ENCODE data around the gene DIP2C.

- TF ChIP-seq EZH2phosphoT487 (IDR thresholded peaks at IDR 0.05) (no peak), CTCF (IDR thresholded peaks at IDR 0.05) (no peak), EZH2 (IDR thresholded peaks at IDR 0.05) (no peak)
These were observed 89.7 kb downstream of the DIP2C start for GRCh38 chr10:599767-600166.

All from neural progenitor cell (in vitro differentiated cells).